GM19239 (cell line): ENCODE measurements around the gene THSD4.

ENCODE experiments used
- DNase-seq: peaks from one replicate; pipeline ENCODE4 v3.0.0; 2011; ENCODE audit warnings: low spot score; ENCODE audit not compliant: insufficient read length
- FAIRE-seq: peaks from 2 replicates; lab custom pipeline; 2011; peaks lifted over from hg19 to GRCh38; lab: Jason Lieb, UNC

THSD4 gene

GRCh38 chr15:71180986-71181853 lies 65.9 kb downstream of the THSD4 start:
- FAIRE-seq (no peak), DNase-seq (no peak)

- DNase-seq: no peak
Measured at GRCh38 chr15:71182522-71182921, 67.3 kb downstream of the THSD4 start.

GRCh38 chr15:71183063-71183462 lies 67.8 kb downstream of the THSD4 start:
- DNase-seq (no peak), FAIRE-seq (no peak)

More at GRCh38 chr15:71182522-71182921, 67.3 kb downstream of the THSD4 start:
- FAIRE-seq: no peak

GRCh38 chr15:71185706-71186105 lies 70.4 kb downstream of the THSD4 start:
- FAIRE-seq: no peak

GRCh38 chr15:71186267-71186666 lies 71.0 kb downstream of the THSD4 start:
- DNase-seq (no peak), FAIRE-seq (no peak)

More at GRCh38 chr15:71185706-71186105, 70.4 kb downstream of the THSD4 start:
- DNase-seq: no peak

- FAIRE-seq: no peak
- no peak for DNase-seq
Measured at GRCh38 chr15:71187078-71187477, 71.8 kb downstream of the THSD4 start.

GRCh38 chr15:71187526-71187925 lies 72.3 kb downstream of the THSD4 start:
- no peak for FAIRE-seq

GRCh38 chr15:71189718-71190117 lies 74.4 kb downstream of the THSD4 start:
- no peak for DNase-seq
- FAIRE-seq: no peak

More at GRCh38 chr15:71187526-71187925, 72.3 kb downstream of the THSD4 start:
- DNase-seq: no peak

GRCh38 chr15:71191296-71191695 lies 76.0 kb downstream of the THSD4 start:
- no peak for DNase-seq
- no peak for FAIRE-seq

- DNase-seq: no peak
- no peak for FAIRE-seq
Measured at GRCh38 chr15:71192816-71193215, 77.5 kb downstream of the THSD4 start.

- DNase-seq (no peak), FAIRE-seq (no peak)
Measured at GRCh38 chr15:71194286-71194685, 79.0 kb downstream of the THSD4 start.

- no peak for FAIRE-seq
Measured at GRCh38 chr15:71195242-71195641, 80.0 kb downstream of the THSD4 start.

GRCh38 chr15:71197620-71198019 lies 82.3 kb downstream of the THSD4 start:
- no peak for FAIRE-seq
- DNase-seq: no peak

More at GRCh38 chr15:71195242-71195641, 80.0 kb downstream of the THSD4 start:
- no peak for DNase-seq

- FAIRE-seq: no peak
- no peak for DNase-seq
Measured at GRCh38 chr15:71198846-71199245, 83.6 kb downstream of the THSD4 start.

GRCh38 chr15:71199384-71200351 lies 84.4 kb downstream of the THSD4 start:
- DNase-seq (no peak), FAIRE-seq (no peak)

GRCh38 chr15:71201477-71201876 lies 86.2 kb downstream of the THSD4 start:
- DNase-seq (no peak), FAIRE-seq (no peak)

- DNase-seq: no peak
- FAIRE-seq: no peak
Measured at GRCh38 chr15:71202712-71203111, 87.4 kb downstream of the THSD4 start.

GRCh38 chr15:71203586-71204474 lies 88.6 kb downstream of the THSD4 start:
- DNase-seq: no peak
- no peak for FAIRE-seq

GRCh38 chr15:71207141-71207540 lies 91.9 kb downstream of the THSD4 start:
- no peak for DNase-seq
- no peak for FAIRE-seq

- no peak for DNase-seq
- FAIRE-seq: no peak
Measured at GRCh38 chr15:71212146-71212545, 96.9 kb downstream of the THSD4 start.
